ENCODE measurements around the gene CACNA1B. TPM values are rescaled to one million over a fixed set of nuclear protein-coding genes. Genes with fewer than 3 reads are reported as not detected.

Gene CACNA1B
- total RNA-seq, 3 donors from 2014 or later, result 0.12 to 1.7 (median 0.22) TPM

DNA sequence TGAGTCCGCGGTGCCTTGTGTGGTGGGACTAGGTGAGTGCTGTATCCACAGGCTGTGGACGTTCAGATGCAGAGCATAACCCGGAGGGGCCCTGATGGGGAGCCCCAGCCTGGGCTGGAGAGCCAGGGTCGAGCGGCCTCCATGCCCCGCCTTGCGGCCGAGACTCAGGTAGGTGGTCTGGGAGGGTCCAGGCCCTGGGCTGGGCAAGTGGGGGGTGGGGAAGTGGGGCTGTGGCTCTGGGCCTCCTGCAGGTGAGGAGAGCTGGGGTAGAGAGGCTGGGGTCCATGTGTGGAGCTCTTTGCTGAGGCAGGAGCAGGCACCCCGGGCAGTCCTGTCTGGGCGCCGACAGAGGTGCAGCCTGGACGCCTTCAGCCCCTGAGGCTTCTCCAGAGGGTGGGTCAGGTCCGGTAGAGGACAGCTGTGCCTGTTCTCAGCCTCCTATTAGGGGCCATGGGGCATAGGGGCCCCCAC is 241.1 kb downstream of the CACNA1B start:
- TF ChIP-seq, protein P1, sequence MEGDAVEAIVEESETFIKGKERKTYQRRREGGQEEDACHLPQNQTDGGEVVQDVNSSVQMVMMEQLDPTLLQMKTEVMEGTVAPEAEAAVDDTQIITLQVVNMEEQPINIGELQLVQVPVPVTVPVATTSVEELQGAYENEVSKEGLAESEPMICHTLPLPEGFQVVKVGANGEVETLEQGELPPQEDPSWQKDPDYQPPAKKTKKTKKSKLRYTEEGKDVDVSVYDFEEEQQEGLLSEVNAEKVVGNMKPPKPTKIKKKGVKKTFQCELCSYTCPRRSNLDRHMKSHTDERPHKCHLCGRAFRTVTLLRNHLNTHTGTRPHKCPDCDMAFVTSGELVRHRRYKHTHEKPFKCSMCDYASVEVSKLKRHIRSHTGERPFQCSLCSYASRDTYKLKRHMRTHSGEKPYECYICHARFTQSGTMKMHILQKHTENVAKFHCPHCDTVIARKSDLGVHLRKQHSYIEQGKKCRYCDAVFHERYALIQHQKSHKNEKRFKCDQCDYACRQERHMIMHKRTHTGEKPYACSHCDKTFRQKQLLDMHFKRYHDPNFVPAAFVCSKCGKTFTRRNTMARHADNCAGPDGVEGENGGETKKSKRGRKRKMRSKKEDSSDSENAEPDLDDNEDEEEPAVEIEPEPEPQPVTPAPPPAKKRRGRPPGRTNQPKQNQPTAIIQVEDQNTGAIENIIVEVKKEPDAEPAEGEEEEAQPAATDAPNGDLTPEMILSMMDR (IDR thresholded peaks at IDR 0.05), result no peak
- no peak for DNase-seq
- Histone ChIP-seq H3K4me1 (ENCODE audit: low read depth) (no peaks in the 10 kb centered on the region), H3K36me3 (ENCODE audit: low read depth) (no peaks in the 10 kb centered on the region), H3K9me3 (no peaks in the 10 kb centered on the region), H3K4me3 (no peak overlapping the region)
- intact Hi-C loops (cut with DNase I, micrococcal nuclease), result no loop called here
- ATAC-seq, result no peak

DNA sequence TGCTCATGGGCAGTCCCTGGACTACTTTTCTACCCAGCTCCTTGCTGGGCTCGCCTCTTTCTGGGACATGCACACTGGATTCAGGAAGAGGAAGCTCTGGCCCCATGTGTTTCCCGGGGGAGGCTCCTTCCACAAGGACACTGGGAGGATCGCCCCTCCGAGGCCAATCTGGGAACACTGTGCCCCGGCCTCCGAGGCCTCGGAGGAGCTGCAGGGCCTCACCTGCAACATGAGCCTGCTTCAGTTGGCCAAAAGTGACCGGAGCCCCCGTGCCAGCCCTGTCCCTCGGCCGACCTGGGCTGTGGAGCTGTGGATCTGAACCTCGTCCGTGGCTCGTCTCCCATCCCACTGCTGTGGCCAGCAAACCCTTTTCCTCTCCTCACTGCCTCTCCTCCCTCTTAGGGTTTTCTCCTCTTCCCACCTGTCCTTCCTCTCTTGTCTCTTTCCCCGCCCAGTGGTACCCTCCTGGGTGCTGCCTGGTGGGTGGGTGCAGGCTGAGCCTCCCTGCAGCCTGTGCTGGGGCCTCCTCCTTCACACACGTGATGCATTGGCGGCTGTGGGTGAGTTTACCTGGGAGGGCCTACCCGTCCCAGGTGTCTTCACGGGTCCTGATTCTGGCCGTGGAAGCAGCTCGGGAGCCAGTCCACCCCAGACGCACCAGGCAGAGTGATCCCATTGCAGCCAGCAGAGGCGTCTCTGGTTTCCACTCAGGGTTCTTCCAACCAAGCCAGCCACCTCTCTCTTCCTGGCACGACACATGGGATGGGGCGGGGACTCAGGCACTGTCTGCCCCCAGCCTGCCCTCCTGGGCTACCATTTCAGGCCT is 241.8 kb downstream of the CACNA1B start:
- DNase-seq (no peak), ATAC-seq (no peak)
- no peaks in the 10 kb centered on the region for H3K4me1 ChIP-seq (ENCODE audit: low read depth)
- TF ChIP-seq, protein P1 (IDR thresholded peaks at IDR 0.05), result no peak
- H3K9me3 ChIP-seq, result no peaks in the 10 kb centered on the region
- H3K36me3 ChIP-seq (ENCODE audit: low read depth), result no peaks in the 10 kb centered on the region
- intact Hi-C loops (cut with DNase I, micrococcal nuclease), result no loop called here
- H3K4me3 ChIP-seq, result no peak overlapping the region

DNA sequence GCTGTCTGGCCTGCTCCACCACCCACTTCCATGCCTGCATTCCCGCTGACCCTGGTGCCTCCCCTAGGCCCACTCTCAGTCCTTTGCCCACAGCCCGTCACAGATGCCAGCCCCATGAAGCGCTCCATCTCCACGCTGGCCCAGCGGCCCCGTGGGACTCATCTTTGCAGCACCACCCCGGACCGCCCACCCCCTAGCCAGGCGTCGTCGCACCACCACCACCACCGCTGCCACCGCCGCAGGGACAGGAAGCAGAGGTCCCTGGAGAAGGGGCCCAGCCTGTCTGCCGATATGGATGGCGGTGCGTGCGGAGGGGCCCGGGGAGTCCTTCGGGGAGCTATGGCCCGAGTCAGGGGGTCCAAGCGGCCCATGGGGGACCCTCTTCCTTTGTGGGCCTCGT is 242.5 kb downstream of the CACNA1B start:
- TF ChIP-seq, protein P1 (IDR thresholded peaks at IDR 0.05), result no peak
- DNase-seq, result no peak
- Histone ChIP-seq H3K9me3 (no peaks in the 10 kb centered on the region), H3K4me3 (no peak overlapping the region), H3K4me1 (ENCODE audit: low read depth) (no peaks in the 10 kb centered on the region), H3K36me3 (ENCODE audit: low read depth) (no peaks in the 10 kb centered on the region)
- intact Hi-C loops (cut with DNase I, micrococcal nuclease), result no loop called here
- ATAC-seq, result no peak

- ATAC-seq, result no peak
- Histone ChIP-seq H3K4me1 (ENCODE audit: low read depth) (no peaks in the 10 kb centered on the region), H3K36me3 (ENCODE audit: low read depth) (no peaks in the 10 kb centered on the region), H3K9me3 (no peaks in the 10 kb centered on the region), H3K4me3 (no peak overlapping the region)
- TF ChIP-seq, protein P1 (IDR thresholded peaks at IDR 0.05), result no peak
- no peak for DNase-seq
- intact Hi-C loops (cut with DNase I, micrococcal nuclease), result no loop called here
Measured at GRCh38 chr9:138120511-138121437, 243.2 kb downstream of the CACNA1B start.

DNA sequence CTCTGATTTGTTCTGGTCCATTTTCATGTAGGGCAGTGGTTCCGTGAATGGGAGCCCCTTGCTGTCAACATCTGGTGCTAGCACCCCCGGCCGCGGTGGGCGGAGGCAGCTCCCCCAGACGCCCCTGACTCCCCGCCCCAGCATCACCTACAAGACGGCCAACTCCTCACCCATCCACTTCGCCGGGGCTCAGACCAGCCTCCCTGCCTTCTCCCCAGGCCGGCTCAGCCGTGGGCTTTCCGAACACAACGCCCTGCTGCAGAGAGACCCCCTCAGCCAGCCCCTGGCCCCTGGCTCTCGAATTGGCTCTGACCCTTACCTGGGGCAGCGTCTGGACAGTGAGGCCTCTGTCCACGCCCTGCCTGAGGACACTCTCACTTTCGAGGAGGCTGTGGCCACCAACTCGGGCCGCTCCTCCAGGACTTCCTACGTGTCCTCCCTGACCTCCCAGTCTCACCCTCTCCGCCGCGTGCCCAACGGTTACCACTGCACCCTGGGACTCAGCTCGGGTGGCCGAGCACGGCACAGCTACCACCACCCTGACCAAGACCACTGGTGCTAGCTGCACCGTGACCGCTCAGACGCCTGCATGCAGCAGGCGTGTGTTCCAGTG is 244.0 kb downstream of the CACNA1B start:
- Histone ChIP-seq H3K36me3 (ENCODE audit: low read depth) (no peaks in the 10 kb centered on the region), H3K9me3 (no peaks in the 10 kb centered on the region), H3K4me1 (ENCODE audit: low read depth) (no peaks in the 10 kb centered on the region), H3K4me3 (no peak overlapping the region)
- DNase-seq (no peak), ATAC-seq (no peak)
- TF ChIP-seq, protein P1 (IDR thresholded peaks at IDR 0.05), result no peak
- intact Hi-C loops (cut with DNase I, micrococcal nuclease), result no loop called here

All from mucosa of descending colon (tissue), 3 donors.